Memory B cell (primary cell): ENCODE data around the gene PDIA6.
A peak's percentile ranks its signal among the peaks of the same experiment; 100 is the strongest.

ENCODE experiments used
- ATAC-seq: fragments of 150-1000 bp; cut with Tn5 transposase; 2 replicates; pipeline ENCODE4 v1.10.0; 2021; ENCODE audit warnings: low read depth, mild to moderate bottlenecking, moderate library complexity
- DNase-seq, 2 donors: peaks; one replicate each; pipeline ENCODE4 v3.0.0; 2022; ENCODE audit warnings: low spot score in 2 of 2
- H3K27ac Mint-ChIP-seq: one replicate; pipeline ENCODE4 v1.8.0; 2022; ENCODE audit warnings: mild to moderate bottlenecking, moderate library complexity, mixed read lengths
- H3K27me3 Mint-ChIP-seq: one replicate; pipeline ENCODE4 v1.8.0; 2022; ENCODE audit warnings: mixed read lengths
- H3K36me3 Mint-ChIP-seq: one replicate; pipeline ENCODE4 v1.8.0; 2022; ENCODE audit warnings: mild to moderate bottlenecking, mixed read lengths
- H3K4me1 Mint-ChIP-seq: one replicate; pipeline ENCODE4 v1.8.0; 2022; ENCODE audit warnings: mixed read lengths
- H3K4me3 Mint-ChIP-seq: one replicate; pipeline ENCODE4 v1.8.0; 2022; ENCODE audit warnings: mild to moderate bottlenecking, moderate library complexity, mixed read lengths
- H3K9me3 Mint-ChIP-seq: one replicate; pipeline ENCODE4 v1.8.0; 2022; ENCODE audit warnings: mixed read lengths

PDIA6 gene

DNA sequence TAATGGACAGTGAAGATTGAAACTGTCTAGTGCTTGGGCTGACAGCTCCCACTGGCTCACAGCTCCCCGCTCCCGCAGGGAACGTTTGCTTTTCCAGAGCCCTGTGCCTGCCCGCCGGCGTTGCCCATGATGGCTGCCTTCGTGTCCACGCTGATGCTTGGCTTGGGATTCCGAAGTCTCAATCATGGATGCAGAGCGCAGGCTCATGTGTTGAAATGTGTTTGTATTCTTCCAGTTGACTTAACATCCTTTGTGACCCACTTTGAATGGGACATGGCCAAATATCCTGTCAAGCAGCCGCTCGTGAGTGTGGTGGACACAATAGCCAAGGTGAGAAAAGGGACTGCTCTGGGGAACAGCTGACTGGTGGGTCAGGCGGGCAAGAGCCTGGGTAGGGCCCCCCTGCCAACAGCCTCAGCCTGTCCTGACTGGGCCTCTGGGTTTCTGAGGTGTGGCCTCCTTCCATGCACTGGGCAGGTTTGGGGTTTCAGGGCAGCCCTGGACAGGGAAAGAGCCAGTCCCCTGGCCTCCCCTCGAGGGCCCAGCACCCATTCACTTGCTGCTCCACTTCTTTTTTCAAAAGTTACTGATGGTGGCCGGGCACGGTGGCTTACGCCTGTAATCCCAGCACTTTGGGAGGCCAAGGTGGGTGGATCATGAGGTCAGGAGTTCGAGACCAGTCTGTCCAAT, 48.3 kb downstream of the PDIA6 start:
- H3K27ac Mint-ChIP-seq = no peak overlapping the region
- peaks cover 1% of the 10 kb centered on the region for H3K27me3 Mint-ChIP-seq
- DNase-seq (no peak), ATAC-seq (no peak)
- no peaks in the 10 kb centered on the region for H3K36me3 Mint-ChIP-seq
- H3K4me1 Mint-ChIP-seq = peaks cover 2% of the 10 kb centered on the region
- no peaks in the 10 kb centered on the region for H3K9me3 Mint-ChIP-seq
- no peak overlapping the region for H3K4me3 Mint-ChIP-seq

DNA sequence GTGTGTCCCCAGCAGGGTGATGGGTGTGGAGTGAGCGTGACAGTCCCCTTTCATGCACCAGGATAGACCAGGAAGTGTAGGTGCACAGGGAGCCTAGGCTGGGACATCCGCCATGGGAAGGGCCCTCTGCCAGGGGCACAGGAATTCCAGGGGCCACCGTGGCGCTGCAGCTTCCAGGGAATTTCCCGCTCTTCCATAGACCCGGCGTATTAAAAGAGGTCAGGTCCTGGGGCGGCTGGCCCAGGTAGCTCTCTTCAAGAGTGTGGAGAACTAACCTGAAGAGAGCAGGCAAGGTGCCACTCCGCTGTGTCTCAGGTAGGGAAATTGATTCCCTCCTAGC, 49.2 kb downstream of the PDIA6 start:
- Mint-ChIP-seq H3K27me3 (peaks cover 1% of the 10 kb centered on the region), H3K4me1 (peaks cover 2% of the 10 kb centered on the region), H3K27ac (no peak overlapping the region), H3K4me3 (no peak overlapping the region), H3K9me3 (no peaks in the 10 kb centered on the region), H3K36me3 (no peaks in the 10 kb centered on the region)
- ATAC-seq = no peak
- no peak for DNase-seq

DNA sequence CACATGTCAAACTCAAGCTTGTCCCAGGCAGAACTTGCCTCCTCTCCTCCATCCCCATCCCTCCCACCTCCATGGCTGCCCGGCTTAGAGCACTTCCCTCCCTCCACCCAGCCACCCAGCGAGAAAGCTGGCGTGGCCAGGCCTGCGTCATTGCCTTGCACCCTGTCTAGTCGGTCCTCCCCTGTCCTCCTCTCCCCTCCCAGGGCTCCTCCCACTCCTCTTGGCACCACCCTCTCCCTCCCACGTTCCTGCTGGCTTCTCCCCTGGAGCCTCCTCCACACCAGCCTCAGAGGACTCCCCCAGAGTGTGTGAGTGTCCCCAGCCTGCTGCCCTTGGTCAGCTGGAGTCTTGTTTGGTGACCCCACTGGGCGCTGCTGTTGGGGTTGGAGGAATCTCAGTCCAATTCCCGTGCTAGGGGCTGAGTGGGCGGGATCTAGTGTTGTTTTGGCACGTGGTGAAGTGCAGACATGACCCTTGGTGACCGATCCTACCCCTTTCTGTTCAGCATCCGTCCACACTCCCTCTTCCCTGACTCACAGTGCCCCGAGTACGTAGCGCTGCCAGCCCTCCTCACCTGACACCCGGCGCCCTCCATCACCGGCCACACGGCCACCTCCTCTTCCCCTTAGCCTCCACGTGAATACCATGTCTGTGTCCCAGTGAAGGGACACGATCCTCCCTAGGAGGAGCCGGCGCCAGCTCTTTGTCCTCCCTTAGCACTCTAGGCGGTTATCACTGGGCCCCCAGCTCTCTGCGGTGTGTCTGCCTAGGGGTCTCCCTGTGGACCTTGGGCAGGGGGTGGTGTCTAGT, 49.7 kb downstream of the PDIA6 start:
- H3K27me3 Mint-ChIP-seq = peaks cover 1% of the 10 kb centered on the region
- no peak overlapping the region for H3K27ac Mint-ChIP-seq
- peaks cover 2% of the 10 kb centered on the region for H3K4me1 Mint-ChIP-seq
- DNase-seq (no peak), ATAC-seq (no peak)
- H3K4me3 Mint-ChIP-seq = no peak overlapping the region
- no peaks in the 10 kb centered on the region for H3K9me3 Mint-ChIP-seq
- no peaks in the 10 kb centered on the region for H3K36me3 Mint-ChIP-seq

DNA sequence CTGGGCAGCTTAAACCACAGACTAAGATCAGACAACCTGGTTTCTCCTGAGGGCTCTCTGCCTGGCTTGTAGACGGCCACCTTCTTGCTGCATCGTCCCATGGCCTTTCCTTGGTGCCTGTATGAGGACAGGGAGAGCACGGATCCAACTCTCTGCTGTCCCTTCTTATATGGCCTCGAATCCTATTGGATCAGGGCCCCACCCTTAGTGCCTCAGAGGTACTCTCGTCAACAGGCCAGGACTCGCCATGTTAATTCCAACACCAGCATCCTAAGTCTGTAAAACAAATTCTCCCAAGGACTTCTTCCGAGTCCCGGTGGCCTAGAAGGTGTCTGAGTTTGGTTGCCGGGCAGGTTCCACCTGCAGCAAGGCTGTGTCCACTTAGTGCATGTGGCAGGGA, 51.0 kb downstream of the PDIA6 start:
- ATAC-seq = no peak

DNA sequence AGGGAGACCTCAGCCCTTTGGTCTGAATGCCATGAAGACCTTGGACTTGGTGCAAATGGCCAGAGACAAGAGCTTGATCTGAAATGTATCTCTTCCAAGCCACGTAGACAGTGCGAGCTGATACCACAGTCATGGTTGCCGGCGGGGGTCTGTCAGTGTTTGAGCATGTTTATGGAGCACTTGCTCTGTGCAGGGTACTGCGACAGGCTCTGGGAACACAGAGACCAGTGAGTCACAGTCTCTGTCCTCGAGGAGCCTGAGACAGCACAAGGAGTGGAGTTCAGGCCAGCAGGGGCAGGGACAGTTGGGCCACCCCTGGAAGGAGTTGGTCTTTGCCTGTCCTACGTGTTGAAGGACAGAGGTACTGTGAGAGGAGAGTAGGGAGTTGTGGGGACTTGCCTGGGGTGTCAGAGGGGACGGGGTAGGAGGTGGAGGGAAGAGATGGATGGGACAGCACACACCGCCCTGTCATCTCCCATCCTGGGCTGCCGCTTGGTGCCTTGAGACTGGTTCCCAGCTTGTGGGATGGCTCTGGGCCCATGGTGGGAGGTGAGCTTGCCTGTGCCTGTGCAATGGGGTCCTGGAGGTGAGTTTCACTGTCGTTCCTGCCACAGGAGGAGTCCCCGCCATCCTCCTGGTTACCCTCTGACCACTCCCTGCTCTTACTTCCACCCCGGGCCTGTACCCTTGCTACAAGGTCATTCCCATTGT, 51.6 kb downstream of the PDIA6 start:
- Mint-ChIP-seq H3K4me3 (no peak overlapping the region), H3K4me1 (peaks cover 2% of the 10 kb centered on the region), H3K9me3 (no peaks in the 10 kb centered on the region), H3K27ac (no peak overlapping the region), H3K27me3 (no peaks in the 10 kb centered on the region), H3K36me3 (no peaks in the 10 kb centered on the region)
- ATAC-seq (no peak), DNase-seq (no peak)

More for the DNA sequence above, 51.0 kb downstream of the PDIA6 start:
- no peaks in the 10 kb centered on the region for H3K9me3 Mint-ChIP-seq
- DNase-seq = no peak
- H3K27me3 Mint-ChIP-seq = peaks cover 1% of the 10 kb centered on the region
- peaks cover 2% of the 10 kb centered on the region for H3K4me1 Mint-ChIP-seq
- H3K4me3 Mint-ChIP-seq = no peak overlapping the region
- no peak overlapping the region for H3K27ac Mint-ChIP-seq
- H3K36me3 Mint-ChIP-seq = no peaks in the 10 kb centered on the region

DNA sequence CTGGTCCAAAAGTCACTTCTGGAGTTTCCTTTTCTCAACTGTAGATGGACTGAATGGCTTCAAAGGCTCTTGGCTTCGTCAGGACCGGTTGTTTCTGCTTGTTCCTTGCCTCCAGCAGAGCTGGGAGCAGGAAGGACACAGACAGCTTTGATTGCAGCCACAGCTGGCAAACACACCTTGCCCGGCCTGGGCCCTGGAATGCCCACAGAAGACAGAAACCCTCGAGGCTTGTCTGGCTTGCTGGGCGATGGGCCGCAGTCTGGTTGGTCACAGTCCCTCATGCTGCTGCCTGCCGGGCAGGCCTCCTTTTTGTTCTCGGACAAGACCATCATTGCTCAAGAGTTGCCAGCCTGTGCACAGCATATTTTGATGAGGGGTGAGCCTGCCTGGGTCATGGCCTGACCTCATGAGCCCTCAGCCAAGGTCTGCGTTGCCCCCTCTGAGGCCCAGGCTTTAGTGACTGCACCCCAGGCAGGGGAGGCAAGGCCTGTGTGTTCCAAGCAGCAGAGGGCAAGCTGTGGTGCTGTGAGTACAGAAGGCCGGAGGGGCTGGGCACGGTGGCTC, 53.4 kb downstream of the PDIA6 start:
- H3K36me3 Mint-ChIP-seq = no peaks in the 10 kb centered on the region
- H3K27me3 Mint-ChIP-seq = no peaks in the 10 kb centered on the region
- no peak overlapping the region for H3K27ac Mint-ChIP-seq
- no peak for ATAC-seq
- H3K9me3 Mint-ChIP-seq = no peaks in the 10 kb centered on the region
- H3K4me3 Mint-ChIP-seq = no peak overlapping the region
- no peaks in the 10 kb centered on the region for H3K4me1 Mint-ChIP-seq
- DNase-seq = no peak

DNA sequence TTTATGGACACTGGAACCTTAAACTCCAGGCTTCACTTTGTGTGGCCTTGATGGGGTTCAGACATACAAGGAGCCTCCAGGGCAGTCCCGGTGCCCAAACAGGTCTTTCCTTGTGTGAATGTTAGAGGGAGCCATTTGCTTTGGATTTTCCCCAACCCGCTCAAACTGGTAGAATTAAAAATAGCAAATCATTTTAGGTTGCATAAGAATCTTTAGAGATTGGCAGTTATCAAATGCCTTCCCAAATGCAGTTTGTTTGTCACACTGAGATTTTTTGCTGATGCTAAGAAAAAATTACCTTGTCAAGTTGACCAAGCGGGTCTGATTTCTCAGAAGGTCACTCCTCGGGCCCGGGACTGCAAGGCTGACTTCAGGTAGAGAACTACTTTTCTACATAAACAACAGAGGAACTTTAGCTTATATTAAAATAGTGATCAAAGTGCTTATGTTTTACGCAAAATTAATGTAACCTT, 54.7 kb downstream of the PDIA6 start:
- ATAC-seq (no peak), DNase-seq (no peak)
- Mint-ChIP-seq H3K4me3 (no peak overlapping the region), H3K9me3 (no peaks in the 10 kb centered on the region), H3K27ac (no peak overlapping the region), H3K4me1 (no peaks in the 10 kb centered on the region), H3K36me3 (no peaks in the 10 kb centered on the region), H3K27me3 (no peaks in the 10 kb centered on the region)

DNA sequence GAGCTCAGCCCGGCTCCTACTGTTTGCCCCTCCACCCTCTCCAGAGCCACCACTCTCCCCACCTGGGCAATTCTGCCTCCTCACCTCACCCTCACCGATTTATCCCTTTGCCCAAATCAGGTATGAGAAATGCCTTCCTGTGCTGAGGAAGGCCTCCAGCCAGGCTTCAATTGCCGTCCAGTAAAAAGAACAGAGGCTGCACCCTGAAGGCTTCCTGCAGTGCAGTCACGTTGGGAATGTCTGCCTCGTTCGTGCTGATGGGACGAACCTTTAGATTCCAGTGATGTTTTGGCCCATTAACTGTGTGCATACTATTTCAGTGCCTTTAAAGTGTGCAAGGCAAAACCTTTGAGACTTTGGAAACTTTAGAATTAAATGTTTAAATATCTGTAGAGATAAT, 57.0 kb downstream of the PDIA6 start:
- H3K4me1 Mint-ChIP-seq = no peaks in the 10 kb centered on the region
- no peak overlapping the region for H3K27ac Mint-ChIP-seq
- H3K4me3 Mint-ChIP-seq = no peak overlapping the region
- ATAC-seq (no peak), DNase-seq (no peak)
- H3K36me3 Mint-ChIP-seq = no peaks in the 10 kb centered on the region
- H3K9me3 Mint-ChIP-seq = no peaks in the 10 kb centered on the region
- no peaks in the 10 kb centered on the region for H3K27me3 Mint-ChIP-seq

DNA sequence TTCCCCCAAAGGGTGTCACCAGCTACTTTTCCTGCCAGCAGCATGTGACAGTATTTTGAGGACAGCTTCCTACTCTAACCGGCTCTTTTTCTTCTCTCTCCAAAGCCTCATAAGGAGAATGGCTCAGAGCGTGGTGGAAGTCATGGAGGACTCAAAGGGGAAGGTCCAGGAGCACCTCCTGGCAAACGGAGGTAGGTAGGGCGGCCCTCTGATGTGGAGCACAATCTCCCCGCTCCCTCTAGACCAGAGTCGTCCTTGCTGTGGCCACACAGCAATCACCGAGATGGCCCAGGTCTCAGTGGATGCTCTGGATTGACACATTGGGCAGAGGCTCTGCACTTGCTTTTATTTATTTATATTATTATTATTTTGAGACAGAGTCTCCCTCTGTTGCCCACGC, 58.7 kb downstream of the PDIA6 start:
- Mint-ChIP-seq H3K4me3 (no peak overlapping the region), H3K27ac (no peak overlapping the region), H3K4me1 (no peaks in the 10 kb centered on the region), H3K9me3 (no peaks in the 10 kb centered on the region), H3K27me3 (no peaks in the 10 kb centered on the region), H3K36me3 (no peaks in the 10 kb centered on the region)
- no peak for ATAC-seq
- no peak for DNase-seq

DNA sequence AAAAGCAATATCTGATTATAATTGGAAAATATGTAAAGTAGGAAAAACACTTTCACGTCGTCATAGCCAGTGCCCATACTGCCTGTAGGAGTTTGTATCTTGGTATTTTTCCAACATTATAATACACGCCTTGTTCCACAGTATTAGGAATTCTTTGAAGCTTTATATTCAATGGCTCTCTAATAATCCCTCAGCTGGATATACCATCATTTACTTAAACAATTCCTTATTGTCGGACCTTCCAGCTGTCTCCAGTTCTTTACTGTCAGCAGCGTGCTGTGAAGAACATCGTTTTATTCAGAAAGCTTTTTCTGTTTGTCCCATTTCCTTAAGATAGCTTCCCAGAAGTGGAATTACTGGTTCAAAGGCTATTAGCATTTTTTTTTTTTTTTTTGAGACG, 59.4 kb downstream of the PDIA6 start:
- Mint-ChIP-seq H3K36me3 (no peaks in the 10 kb centered on the region), H3K9me3 (no peaks in the 10 kb centered on the region), H3K4me3 (no peak overlapping the region), H3K27me3 (no peaks in the 10 kb centered on the region), H3K4me1 (no peaks in the 10 kb centered on the region), H3K27ac (no peak overlapping the region)
- no peak for DNase-seq
- no peak for ATAC-seq

DNA sequence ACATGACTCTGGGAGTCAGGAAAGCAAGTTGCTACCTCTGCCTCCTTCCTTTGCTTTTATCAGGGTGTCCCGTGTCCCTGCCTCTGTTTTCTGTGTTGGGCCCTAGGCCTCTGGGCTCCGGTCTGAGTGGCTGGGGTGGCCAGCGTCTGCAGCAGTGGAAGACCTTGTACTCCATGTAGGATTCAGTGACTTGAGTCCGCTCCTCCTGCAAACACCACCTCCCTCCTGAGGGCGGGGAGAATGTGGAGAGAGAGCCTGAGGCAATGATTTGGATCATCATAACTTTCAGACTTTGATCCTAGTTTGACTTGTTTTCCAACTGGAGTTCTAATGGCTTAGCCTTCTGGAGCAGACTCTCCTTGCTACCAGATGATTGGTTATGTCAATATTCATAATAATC, 60.3 kb downstream of the PDIA6 start:
- H3K36me3 Mint-ChIP-seq = no peaks in the 10 kb centered on the region
- no peaks in the 10 kb centered on the region for H3K9me3 Mint-ChIP-seq
- H3K27ac Mint-ChIP-seq = no peak overlapping the region
- DNase-seq (no peak), ATAC-seq (no peak)
- H3K4me1 Mint-ChIP-seq = no peaks in the 10 kb centered on the region
- H3K4me3 Mint-ChIP-seq = no peak overlapping the region
- H3K27me3 Mint-ChIP-seq = no peaks in the 10 kb centered on the region

DNA sequence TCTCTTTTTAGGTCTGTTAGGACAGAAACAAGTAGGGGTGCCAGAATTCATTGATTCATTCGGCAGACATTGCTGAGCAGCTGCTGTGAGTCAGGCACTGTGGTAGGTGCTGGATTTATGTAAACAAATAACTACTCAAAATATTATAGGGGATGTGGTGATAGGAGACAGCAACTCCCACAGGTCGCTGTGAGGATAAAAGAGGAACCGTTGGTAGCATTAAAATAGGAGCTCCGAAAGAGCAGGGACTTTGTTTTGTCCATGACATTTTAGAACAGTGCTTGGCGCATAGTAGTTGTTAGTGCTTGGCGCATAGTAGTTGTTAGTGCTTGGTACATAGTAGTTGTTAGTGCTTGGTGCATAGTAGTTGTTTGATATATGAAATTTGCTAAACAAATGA, 62.0 kb downstream of the PDIA6 start:
- DNase-seq = no peak
- Mint-ChIP-seq H3K27ac (no peak overlapping the region), H3K9me3 (no peaks in the 10 kb centered on the region), H3K4me3 (no peak overlapping the region), H3K27me3 (no peaks in the 10 kb centered on the region), H3K36me3 (no peaks in the 10 kb centered on the region), H3K4me1 (peaks cover 6% of the 10 kb centered on the region)
- no peak for ATAC-seq

DNA sequence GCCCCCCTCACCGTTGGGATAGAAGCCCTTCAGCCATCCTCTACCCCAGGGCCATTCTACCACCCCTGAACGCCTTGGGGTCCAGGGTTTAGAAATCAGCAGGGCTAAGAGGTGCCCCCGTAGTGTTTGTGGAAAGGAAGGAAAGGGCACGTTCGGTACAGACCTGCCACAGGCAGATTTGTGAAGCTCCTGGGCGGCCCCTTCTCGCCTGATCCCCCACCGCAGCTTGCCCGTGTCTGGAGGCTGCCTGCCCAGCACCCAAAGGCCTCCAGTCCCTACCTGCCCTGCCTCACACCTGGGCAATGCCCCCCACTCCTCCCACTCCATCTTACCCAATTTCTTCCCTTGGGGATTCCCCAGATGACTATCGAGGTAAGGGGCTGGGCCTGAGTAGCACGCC, 69.9 kb downstream of the PDIA6 start:
- DNase-seq (no peak), ATAC-seq (no peak)
- Mint-ChIP-seq H3K36me3 (no peaks in the 10 kb centered on the region), H3K9me3 (no peaks in the 10 kb centered on the region), H3K4me3 (no peak overlapping the region), H3K4me1 (peaks cover 11% of the 10 kb centered on the region), H3K27ac (peak overlapping the region; percentile 49), H3K27me3 (no peaks in the 10 kb centered on the region)

DNA sequence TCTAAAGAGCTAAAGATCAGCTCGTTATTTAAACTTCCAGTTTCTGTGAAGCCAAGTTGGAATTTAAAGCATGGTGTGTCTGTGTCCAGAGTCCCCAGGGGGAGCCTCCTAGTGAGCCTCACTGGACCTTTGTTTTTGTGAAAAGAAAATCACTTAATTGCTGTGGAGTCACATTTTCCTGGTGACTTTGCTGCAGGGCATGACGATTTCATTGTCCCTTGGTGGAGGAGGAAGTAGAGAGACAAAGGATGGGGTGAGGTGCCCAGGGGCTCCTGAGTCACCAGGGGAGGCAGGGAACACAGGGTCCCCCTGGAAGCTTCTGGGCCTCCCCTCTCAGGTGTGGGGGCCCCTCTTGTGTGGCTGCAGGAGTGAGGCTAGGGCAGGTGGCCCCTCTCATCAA, 71.4 kb downstream of the PDIA6 start:
- no peaks in the 10 kb centered on the region for H3K9me3 Mint-ChIP-seq
- H3K36me3 Mint-ChIP-seq = no peaks in the 10 kb centered on the region
- peak overlapping the region; percentile 61 for H3K27ac Mint-ChIP-seq
- H3K4me3 Mint-ChIP-seq = no peak overlapping the region
- ATAC-seq = no peak
- no peak for DNase-seq
- H3K4me1 Mint-ChIP-seq = peaks cover 9% of the 10 kb centered on the region
- no peaks in the 10 kb centered on the region for H3K27me3 Mint-ChIP-seq
